Natural killer cell (primary cell): ENCODE data around the gene SAMD4A. TPM values are rescaled to one million over a fixed set of nuclear protein-coding genes. Genes with fewer than 3 reads are reported as not detected.

Source experiments
- ATAC-seq, 3 donors: fragments of 150-1000 bp in 2 of 3; fragments of 200-7000 bp in 1 of 3; cut with Tn5 transposase; 1 replicate in 1 of 3; 2 replicates in 2 of 3; pipeline ENCODE4 v1.10.0; 2021; ENCODE audit warnings: mild to moderate bottlenecking in 2 of 3, moderate library complexity in 2 of 3
- DNase-seq, 2 donors: peaks; one replicate each; pipeline versions ENCODE4 v3.0.0 to v3.0.0-alpha.2; 2013 to 2021; ENCODE audit warnings: mixed read lengths in 1 of 2
- H3K27ac ChIP-seq: one replicate; pipeline ENCODE4 v1.5.1; 2013; ENCODE audit warnings: mild to moderate bottlenecking, low read length
- H3K27me3 ChIP-seq: one replicate; pipeline ENCODE4 v1.6.1; 2013; ENCODE audit warnings: low read length; ENCODE audit not compliant: control insufficient read depth, insufficient read depth
- H3K36me3 ChIP-seq: one replicate; pipeline ENCODE4 v1.6.1; 2013; ENCODE audit warnings: low read length; ENCODE audit not compliant: control insufficient read depth, insufficient read depth
- H3K4me1 ChIP-seq: one replicate; pipeline ENCODE4 v1.6.1; 2013; ENCODE audit warnings: low read length; ENCODE audit not compliant: control insufficient read depth, insufficient read depth
- H3K4me3 ChIP-seq: one replicate; pipeline ENCODE4 v1.5.1; 2013; ENCODE audit warnings: low read length
- H3K9me3 ChIP-seq: one replicate; pipeline ENCODE4 v1.6.1; 2013; ENCODE audit warnings: low read length; ENCODE audit not compliant: control insufficient read depth, insufficient read depth
- H3K27ac Mint-ChIP-seq, 2 donors: one replicate each; pipeline ENCODE4 v1.8.0; 2022; ENCODE audit warnings: mild to moderate bottlenecking in 2 of 2, mixed read lengths in 2 of 2, moderate library complexity in 1 of 2
- H3K27me3 Mint-ChIP-seq, 2 donors: one replicate each; pipeline ENCODE4 v1.8.0; 2022; ENCODE audit warnings: low read depth in 2 of 2, mixed read lengths in 2 of 2
- H3K36me3 Mint-ChIP-seq: one replicate; pipeline ENCODE4 v1.8.0; 2022; ENCODE audit warnings: mixed read lengths
- H3K4me1 Mint-ChIP-seq, 2 donors: one replicate each; pipeline ENCODE4 v1.8.0; 2022; ENCODE audit warnings: mixed read lengths in 2 of 2
- H3K4me3 Mint-ChIP-seq: one replicate; pipeline ENCODE4 v1.8.0; 2022; ENCODE audit warnings: mild to moderate bottlenecking, moderate library complexity, mixed read lengths
- H3K9me3 Mint-ChIP-seq, 2 donors: one replicate each; pipeline ENCODE4 v1.8.0; 2022; ENCODE audit warnings: mixed read lengths in 2 of 2
- WGBS: methylation state at CpG from one replicate; pipeline ENCODE4 v1.1.7; 2013; ENCODE audit warnings: missing lambda C conversion rate; ENCODE audit not compliant: insufficient coverage; 5-methylcytosine and 5-hydroxymethylcytosine counted together
- intact Hi-C: fragments of 100-400 bp; cut with micrococcal nuclease; formaldehyde crosslinking; loops from one replicate; pipeline ENCODE4 v1.14.2; 2022
- total RNA-seq, 4 donors: library from RNA; stranded (reverse); fragments of 120-200 nt in 1 of 4; gene quantifications; one replicate each; pipeline versions ENCODE4 v1.2.3 to v1.2.4, GENCODE V29; 2013 to 2022
- TF ChIP-seq, protein P1 (sequence below): fragments of 200-600 bp; IDR thresholded peaks from one replicate; pipeline ENCODE4 v1.8.0; 2022; ENCODE audit warnings: antibody characterized with exemption

The SAMD4A gene
- total RNA-seq, 3 donors from 2014 or later (not counting 1 experiment from before 2014, with no cell fraction given): 0.70 to 1.6 (median 1.4) TPM

DNA sequence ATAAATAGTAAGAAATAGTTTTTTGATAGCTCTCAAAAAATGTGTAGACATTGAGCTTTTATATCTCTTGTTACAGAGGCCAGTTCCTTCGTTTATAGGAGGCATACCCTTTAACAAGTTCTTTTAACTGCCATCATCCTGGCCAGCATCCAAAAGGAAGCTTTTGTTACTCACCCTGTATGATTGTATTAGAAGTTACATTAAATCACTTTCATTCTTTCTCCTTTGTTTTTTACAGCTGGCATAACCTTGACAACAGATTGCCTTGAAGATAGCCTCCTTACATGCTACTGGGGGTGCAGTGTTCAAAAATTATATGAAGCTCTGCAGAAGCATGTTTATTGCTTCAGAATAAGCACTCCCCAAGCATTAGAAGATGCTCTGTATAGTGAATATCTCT, 37.1 kb upstream of the SAMD4A start:
- no peak for DNase-seq
- TF ChIP-seq, protein P1, sequence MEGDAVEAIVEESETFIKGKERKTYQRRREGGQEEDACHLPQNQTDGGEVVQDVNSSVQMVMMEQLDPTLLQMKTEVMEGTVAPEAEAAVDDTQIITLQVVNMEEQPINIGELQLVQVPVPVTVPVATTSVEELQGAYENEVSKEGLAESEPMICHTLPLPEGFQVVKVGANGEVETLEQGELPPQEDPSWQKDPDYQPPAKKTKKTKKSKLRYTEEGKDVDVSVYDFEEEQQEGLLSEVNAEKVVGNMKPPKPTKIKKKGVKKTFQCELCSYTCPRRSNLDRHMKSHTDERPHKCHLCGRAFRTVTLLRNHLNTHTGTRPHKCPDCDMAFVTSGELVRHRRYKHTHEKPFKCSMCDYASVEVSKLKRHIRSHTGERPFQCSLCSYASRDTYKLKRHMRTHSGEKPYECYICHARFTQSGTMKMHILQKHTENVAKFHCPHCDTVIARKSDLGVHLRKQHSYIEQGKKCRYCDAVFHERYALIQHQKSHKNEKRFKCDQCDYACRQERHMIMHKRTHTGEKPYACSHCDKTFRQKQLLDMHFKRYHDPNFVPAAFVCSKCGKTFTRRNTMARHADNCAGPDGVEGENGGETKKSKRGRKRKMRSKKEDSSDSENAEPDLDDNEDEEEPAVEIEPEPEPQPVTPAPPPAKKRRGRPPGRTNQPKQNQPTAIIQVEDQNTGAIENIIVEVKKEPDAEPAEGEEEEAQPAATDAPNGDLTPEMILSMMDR: no peak
- no peaks in the 10 kb centered on the region for H3K4me1 ChIP-seq
- Mint-ChIP-seq H3K36me3 (no peaks in the 10 kb centered on the region), H3K9me3 (no peaks in the 10 kb centered on the region), H3K27ac (no peak overlapping the region), H3K4me3 (no peak overlapping the region), H3K27me3 (no peaks in the 10 kb centered on the region), H3K4me1 (no peaks in the 10 kb centered on the region)
- H3K4me3 ChIP-seq: no peak overlapping the region
- WGBS: 56% methylated on average over 1 of the region's 1 CpG
- intact Hi-C loops: no loop called here
- peaks cover 14% of the 10 kb centered on the region for H3K36me3 ChIP-seq
- no peak for ATAC-seq
- H3K9me3 ChIP-seq: no peaks in the 10 kb centered on the region
- H3K27me3 ChIP-seq: no peaks in the 10 kb centered on the region
- H3K27ac ChIP-seq: no peak overlapping the region

DNA sequence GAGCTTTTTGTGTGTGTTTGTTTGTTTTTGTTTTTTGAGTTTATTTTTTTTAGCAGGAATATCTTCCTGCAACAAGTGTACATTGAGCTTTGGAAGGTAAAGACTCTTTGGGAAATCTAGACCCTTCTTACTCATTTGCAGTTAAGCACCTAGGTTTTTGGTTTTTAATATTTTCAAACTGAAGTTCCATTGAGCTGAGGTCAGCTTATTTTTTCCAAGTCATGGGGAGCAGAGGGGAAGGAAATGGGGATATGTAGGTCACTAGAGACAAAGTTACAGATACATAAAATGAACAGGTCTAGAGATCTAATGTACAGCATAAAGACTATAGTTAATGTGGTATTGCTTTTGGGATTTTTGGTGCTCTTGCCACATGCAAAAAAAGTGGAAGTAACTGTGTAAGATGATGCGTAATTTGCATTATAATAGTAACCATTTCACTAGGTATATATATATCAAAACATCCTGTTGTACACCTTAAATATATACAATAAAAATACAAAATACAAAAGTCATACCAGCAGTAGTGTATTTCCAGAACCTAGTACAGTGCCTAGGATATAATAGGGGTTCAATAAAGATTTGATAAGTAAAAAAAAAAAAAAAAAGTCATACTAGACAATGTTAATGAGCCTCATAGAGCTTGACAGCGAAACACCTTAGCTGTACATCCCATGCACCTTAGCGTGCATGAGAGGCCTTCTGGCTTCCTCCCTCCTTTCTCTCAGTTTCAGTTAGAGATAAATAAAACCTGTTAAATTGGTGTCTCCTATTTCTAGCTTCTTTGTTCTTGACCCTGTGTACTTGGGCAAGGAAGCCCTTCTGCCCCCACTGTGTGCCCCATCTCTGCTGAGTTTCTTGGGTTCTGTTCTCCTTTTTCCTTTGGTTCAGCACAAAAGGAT, 34.6 kb upstream of the SAMD4A start:
- peaks cover 8% of the 10 kb centered on the region for H3K36me3 Mint-ChIP-seq
- 77% methylated on average over 2 of the region's 3 CpGs for WGBS
- Histone ChIP-seq H3K4me1 (no peaks in the 10 kb centered on the region), H3K36me3 (peaks cover 11% of the 10 kb centered on the region), H3K4me3 (no peak overlapping the region), H3K9me3 (no peaks in the 10 kb centered on the region), H3K27ac (no peak overlapping the region), H3K27me3 (no peaks in the 10 kb centered on the region)
- DNase-seq (no peak), ATAC-seq (no peak)
- H3K4me3 Mint-ChIP-seq: no peak overlapping the region
- H3K27me3 Mint-ChIP-seq: no peaks in the 10 kb centered on the region
- no peaks in the 10 kb centered on the region for H3K9me3 Mint-ChIP-seq
- intact Hi-C loops: no loop called here
- TF ChIP-seq, protein P1: no peak
- H3K27ac Mint-ChIP-seq: no peak overlapping the region
- H3K4me1 Mint-ChIP-seq: no peaks in the 10 kb centered on the region

DNA sequence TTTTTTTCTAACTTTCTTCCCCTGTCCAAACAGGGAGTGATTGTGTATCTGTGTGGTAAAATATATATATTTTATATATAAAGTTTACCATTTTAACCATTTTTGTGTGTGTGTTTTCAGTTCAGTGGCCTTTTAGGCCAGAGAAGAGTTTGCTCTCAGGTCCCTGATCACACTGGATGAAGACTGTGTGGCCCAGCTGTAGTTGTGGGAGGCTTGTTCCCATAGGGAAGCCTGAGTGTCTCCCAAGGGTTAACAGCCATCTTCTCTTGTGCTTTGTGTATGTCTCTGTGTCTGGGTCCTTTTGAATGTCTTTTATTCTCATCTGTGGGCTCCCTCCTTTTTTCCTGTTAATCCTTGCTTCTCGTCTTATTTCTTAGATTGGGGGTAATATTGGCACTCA, 33.8 kb upstream of the SAMD4A start:
- H3K27ac ChIP-seq: no peak overlapping the region
- H3K9me3 ChIP-seq: no peaks in the 10 kb centered on the region
- H3K4me1 ChIP-seq: no peaks in the 10 kb centered on the region
- TF ChIP-seq, protein P1: no peak
- WGBS: no CpG with 5 or more reads among the region's 1 CpG
- Mint-ChIP-seq H3K27me3 (no peaks in the 10 kb centered on the region), H3K9me3 (no peaks in the 10 kb centered on the region), H3K36me3 (peaks cover 8% of the 10 kb centered on the region), H3K4me1 (no peaks in the 10 kb centered on the region), H3K27ac (no peak overlapping the region), H3K4me3 (no peak overlapping the region)
- no peak overlapping the region for H3K4me3 ChIP-seq
- intact Hi-C loops: no loop called here
- ATAC-seq (no peak), DNase-seq (no peak)
- H3K36me3 ChIP-seq: peaks cover 14% of the 10 kb centered on the region
- H3K27me3 ChIP-seq: no peaks in the 10 kb centered on the region
